ENCODE results near the gene FFAR3. TPM values are rescaled to one million over a fixed set of nuclear protein-coding genes. Genes with fewer than 3 reads are reported as not detected.

FFAR3 gene
- total and polyA plus RNA-seq, 2 of the 8 experiments (the other 6 are each of a cell fraction or from before 2014, with no cell fraction given): not detected

DNA sequence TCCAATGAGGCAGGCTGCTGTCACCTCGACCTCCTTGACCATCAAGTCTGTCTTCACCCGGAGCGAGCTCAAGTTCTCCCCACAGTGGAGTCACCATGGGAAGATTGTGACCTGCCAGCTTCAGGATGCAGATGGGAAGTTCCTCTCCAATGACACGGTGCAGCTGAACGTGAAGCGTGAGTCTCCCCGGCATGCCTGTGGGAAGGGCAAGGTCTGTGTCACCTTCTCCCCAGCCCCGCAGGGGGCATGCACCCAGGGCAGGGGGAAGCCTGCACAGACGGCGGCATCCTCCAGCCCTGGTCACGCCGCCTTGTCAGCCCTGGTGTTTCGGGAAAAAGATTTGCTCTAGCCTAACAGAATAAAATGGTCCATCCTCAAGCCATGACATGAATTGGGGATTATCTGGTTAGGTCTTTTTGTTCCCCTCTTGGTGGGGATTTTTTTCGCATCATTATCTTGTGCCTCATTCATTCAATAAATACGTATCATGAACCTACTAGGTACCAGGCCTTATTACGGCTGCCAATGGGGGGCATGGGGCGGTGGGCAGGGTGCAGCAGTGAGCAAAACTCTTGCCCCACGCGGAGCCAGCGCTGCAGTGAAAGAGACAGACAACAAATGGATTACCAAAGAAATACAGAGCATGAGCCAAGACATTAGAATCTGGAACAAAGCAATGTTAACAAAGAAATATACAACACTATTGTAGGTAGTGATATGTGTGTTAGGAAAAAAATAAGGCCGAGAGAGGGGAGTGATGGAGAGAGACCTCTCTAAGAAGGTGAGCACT lies 21.9 kb upstream of the FFAR3 start:
- no peak overlapping the region for H3K4me2 ChIP-seq (ENCODE audit: insufficient read depth in 1 of 2, low read depth in 2 of 2, low read length in 2 of 2)
- H2BK12ac ChIP-seq (ENCODE audit: low read depth, low read length): no peak overlapping the region
- H3K56ac ChIP-seq (replicated peaks; ENCODE audit: insufficient read length, low read depth, low read length): no peak overlapping the region
- H4K5ac ChIP-seq (ENCODE audit: insufficient read length, low read depth, low read length): no peak overlapping the region
- H3K4ac ChIP-seq (replicated peaks; ENCODE audit: insufficient read length, low read depth, low read length): no peak overlapping the region
- no peaks in the 10 kb centered on the region for H3K36me3 ChIP-seq (ENCODE audit: control insufficient read depth in 2 of 4, insufficient read depth in 4 of 4, low read length in 3 of 4)
- H3K9me3 ChIP-seq (ENCODE audit: insufficient read depth in 2 of 2, low read depth in 1 of 2, low read length in 1 of 2): no peaks in the 10 kb centered on the region
- no peak for FAIRE-seq
- H3K18ac ChIP-seq (ENCODE audit: extremely low read depth, low read length): no peak overlapping the region
- no peak overlapping the region for H4K91ac ChIP-seq (replicated peaks; ENCODE audit: insufficient read length, low read length)
- H3K9ac ChIP-seq (replicated peaks in 1 of 4; ENCODE audit: extremely low read depth in 1 of 4, low read depth in 3 of 4, low read length in 3 of 4): no peak overlapping the region
- no peaks in the 10 kb centered on the region for H3K4me1 ChIP-seq (replicated peaks in 1 of 4; ENCODE audit: control insufficient read depth in 3 of 4, insufficient read depth in 4 of 4, low read length in 3 of 4)
- DNase-seq (ENCODE audit: low read depth in 1 of 2, low spot score in 2 of 2): no peak
- H3K27ac ChIP-seq (ENCODE audit: low read depth, low read length): no peak overlapping the region
- H2BK15ac ChIP-seq (ENCODE audit: low read length): no peak overlapping the region
- TF ChIP-seq CHD2 (IDR thresholded peaks at IDR 0.05; ENCODE audit: low read length) (no peak), SIX5 (IDR thresholded peaks at IDR 0.05; ENCODE audit: low read depth, low read length) (no peak), KDM5A (IDR thresholded peaks at IDR 0.05; ENCODE audit: low read length) (no peak), RAD21 (IDR thresholded peaks at IDR 0.05 in 1 of 2, conservative IDR thresholded peaks at IDR 0.05 in 1 of 2; ENCODE audit: low read depth in 2 of 2, low read length in 2 of 2) (no peak), ASH2L (IDR thresholded peaks at IDR 0.05; ENCODE audit: low read length) (no peak), ZNF274 (IDR thresholded peaks at IDR 0.05; ENCODE audit: borderline replicate concordance, extremely low read depth, low read length) (no peak), SP1 (IDR thresholded peaks at IDR 0.05; ENCODE audit: low read depth, low read length) (no peak), JUND (IDR thresholded peaks at IDR 0.05; ENCODE audit: low read length) (no peak)
- no peaks in the 10 kb centered on the region for H4K20me1 ChIP-seq (replicated peaks in 1 of 2; ENCODE audit: control insufficient read depth in 1 of 2, insufficient read depth in 2 of 2, low read length in 2 of 2)
- WGBS, 2 experiments (ENCODE audit: extremely low coverage in 1 of 2, insufficient coverage in 1 of 2, insufficient read length in 1 of 2, insufficient replicate concordance in 2 of 2, low coverage in 1 of 2, low lambda C conversion rate in 2 of 2, missing lambda C conversion rate in 1 of 2): 90% methylated on average over 21 of the region's 21 CpGs; no CpG with 5 or more reads in 1 of the 2 experiments
- H2AK5ac ChIP-seq (ENCODE audit: low read depth, low read length): no peak overlapping the region
- no peaks in the 10 kb centered on the region for H3K27me3 ChIP-seq (replicated peaks in 1 of 4; ENCODE audit: control insufficient read depth in 3 of 4, extremely low read depth in 1 of 4, insufficient read depth in 3 of 4, low read length in 3 of 4)
- no peak overlapping the region for H3K4me3 ChIP-seq (ENCODE audit: extremely low read depth in 1 of 4, insufficient read depth in 2 of 4, low read depth in 3 of 4, low read length in 4 of 4)
- ChIA-PET CTCF (ENCODE audit: partially characterized antibody) (interaction anchor here (0.6 to 1.0 kb wide), 2 partner anchors 12 to 43 kb away, joined by 3 read pairs; no protein-coding TSS in a partner anchor), POLR2A (ENCODE audit: partially characterized antibody) (interaction anchor here (1.0 kb wide), 1 partner anchor 42 kb away, joined by 3 read pairs; no protein-coding TSS in a partner anchor)
- H4K8ac ChIP-seq (ENCODE audit: extremely low read depth, insufficient read depth, low read length): no peak overlapping the region
- H3K79me2 ChIP-seq (ENCODE audit: control insufficient read depth in 1 of 2, insufficient read depth in 2 of 2, low read length in 2 of 2): no peaks in the 10 kb centered on the region
- no peak overlapping the region for H2BK120ac ChIP-seq (replicated peaks; ENCODE audit: low read depth, low read length)
- no peak overlapping the region for H3K14ac ChIP-seq (ENCODE audit: insufficient read length)
- no peaks in the 10 kb centered on the region for H3K79me1 ChIP-seq (ENCODE audit: low read depth, low read length)
- H2AFZ ChIP-seq (ENCODE audit: low read length): no peak overlapping the region
- no peak overlapping the region for H3K23ac ChIP-seq (ENCODE audit: insufficient read length)
- H3K23me2 ChIP-seq (ENCODE audit: low read depth, low read length): no peaks in the 10 kb centered on the region
- no peak overlapping the region for H2BK20ac ChIP-seq (ENCODE audit: low read length)
- H2BK5ac ChIP-seq (ENCODE audit: low read depth, low read length): no peak overlapping the region

All from H1 (cell line).